ENCODE results near the gene NEO1. TPM values are rescaled to one million over a fixed set of nuclear protein-coding genes. Genes with fewer than 3 reads are reported as not detected.

The NEO1 gene
- polyA plus RNA-seq, 2 of the 4 experiments (the other 2 are of a cell fraction): 29.1 to 30.3 TPM

- no peak overlapping the region for H3K4me2 ChIP-seq
- no peak overlapping the region for H3K27ac ChIP-seq
- ChIA-PET POLR2A (no interaction called here), CTCF (interaction anchor here (1.1 kb wide), 1 partner anchor 314 kb away, joined by 3 read pairs; no protein-coding TSS in a partner anchor)
- H3K4me1 ChIP-seq: no peaks in the 10 kb centered on the region
- no peak for DNase-seq (ENCODE audit: low read depth in 1 of 2, low spot score in 1 of 2)
- no peaks in the 10 kb centered on the region for H3K9me3 ChIP-seq
- no peak for TF ChIP-seq FOSB (CRISPR knock-in tag; IDR thresholded peaks at IDR 0.05)
- no peak for TF ChIP-seq CEBPB (IDR thresholded peaks at IDR 0.05)
- TF ChIP-seq, protein P1, sequence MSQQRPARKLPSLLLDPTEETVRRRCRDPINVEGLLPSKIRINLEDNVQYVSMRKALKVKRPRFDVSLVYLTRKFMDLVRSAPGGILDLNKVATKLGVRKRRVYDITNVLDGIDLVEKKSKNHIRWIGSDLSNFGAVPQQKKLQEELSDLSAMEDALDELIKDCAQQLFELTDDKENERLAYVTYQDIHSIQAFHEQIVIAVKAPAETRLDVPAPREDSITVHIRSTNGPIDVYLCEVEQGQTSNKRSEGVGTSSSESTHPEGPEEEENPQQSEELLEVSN (IDR thresholded peaks at IDR 0.05; ENCODE audit: borderline replicate concordance, low read depth): no peak
- no peak for TF ChIP-seq TFCP2L1 (CRISPR knock-in tag; IDR thresholded peaks at IDR 0.05)
- no peak for TF ChIP-seq ZFP36 (IDR thresholded peaks at IDR 0.05; ENCODE audit: borderline replicate concordance, partially characterized antibody)
- no peak for TF ChIP-seq MAZ (IDR thresholded peaks at IDR 0.05; ENCODE audit: borderline replicate concordance, low read depth, low read length)
- TF ChIP-seq GATA3 (IDR thresholded peaks at IDR 0.05; ENCODE audit: borderline replicate concordance): no peak
- no peak for FAIRE-seq
- no peak for ATAC-seq
- no peak overlapping the region for H3K4me3 ChIP-seq
- WGBS (ENCODE audit: missing lambda C conversion rate): 89% methylated on average over 1 of the region's 1 CpG
Measured at GRCh38 chr15:73110201-73110600, 57.9 kb downstream of the NEO1 start.

- no peak overlapping the region for H3K4me2 ChIP-seq
- no peak for TF ChIP-seq RCOR1 (IDR thresholded peaks at IDR 0.05; ENCODE audit: low read depth, low read length)
- no peak for TF ChIP-seq PHF8 (IDR thresholded peaks at IDR 0.05; ENCODE audit: borderline replicate concordance, low read depth)
- no peak for TF ChIP-seq NPAS2 (CRISPR knock-in tag; IDR thresholded peaks at IDR 0.05; ENCODE audit: borderline replicate concordance)
- TF ChIP-seq, protein P2, sequence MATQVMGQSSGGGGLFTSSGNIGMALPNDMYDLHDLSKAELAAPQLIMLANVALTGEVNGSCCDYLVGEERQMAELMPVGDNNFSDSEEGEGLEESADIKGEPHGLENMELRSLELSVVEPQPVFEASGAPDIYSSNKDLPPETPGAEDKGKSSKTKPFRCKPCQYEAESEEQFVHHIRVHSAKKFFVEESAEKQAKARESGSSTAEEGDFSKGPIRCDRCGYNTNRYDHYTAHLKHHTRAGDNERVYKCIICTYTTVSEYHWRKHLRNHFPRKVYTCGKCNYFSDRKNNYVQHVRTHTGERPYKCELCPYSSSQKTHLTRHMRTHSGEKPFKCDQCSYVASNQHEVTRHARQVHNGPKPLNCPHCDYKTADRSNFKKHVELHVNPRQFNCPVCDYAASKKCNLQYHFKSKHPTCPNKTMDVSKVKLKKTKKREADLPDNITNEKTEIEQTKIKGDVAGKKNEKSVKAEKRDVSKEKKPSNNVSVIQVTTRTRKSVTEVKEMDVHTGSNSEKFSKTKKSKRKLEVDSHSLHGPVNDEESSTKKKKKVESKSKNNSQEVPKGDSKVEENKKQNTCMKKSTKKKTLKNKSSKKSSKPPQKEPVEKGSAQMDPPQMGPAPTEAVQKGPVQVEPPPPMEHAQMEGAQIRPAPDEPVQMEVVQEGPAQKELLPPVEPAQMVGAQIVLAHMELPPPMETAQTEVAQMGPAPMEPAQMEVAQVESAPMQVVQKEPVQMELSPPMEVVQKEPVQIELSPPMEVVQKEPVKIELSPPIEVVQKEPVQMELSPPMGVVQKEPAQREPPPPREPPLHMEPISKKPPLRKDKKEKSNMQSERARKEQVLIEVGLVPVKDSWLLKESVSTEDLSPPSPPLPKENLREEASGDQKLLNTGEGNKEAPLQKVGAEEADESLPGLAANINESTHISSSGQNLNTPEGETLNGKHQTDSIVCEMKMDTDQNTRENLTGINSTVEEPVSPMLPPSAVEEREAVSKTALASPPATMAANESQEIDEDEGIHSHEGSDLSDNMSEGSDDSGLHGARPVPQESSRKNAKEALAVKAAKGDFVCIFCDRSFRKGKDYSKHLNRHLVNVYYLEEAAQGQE (IDR thresholded peaks at IDR 0.05): no peak
- TF ChIP-seq RARB (CRISPR knock-in tag; IDR thresholded peaks at IDR 0.05): no peak
- TF ChIP-seq KDM5A (IDR thresholded peaks at IDR 0.05): no peak
- TF ChIP-seq ESRRA (IDR thresholded peaks at IDR 0.05; ENCODE audit: borderline replicate concordance, low read length): no peak
- no peak for TF ChIP-seq CHD2 (IDR thresholded peaks at IDR 0.05; ENCODE audit: low read length, partially characterized antibody)
- no peak for TF ChIP-seq CBX8 (IDR thresholded peaks at IDR 0.05)
- DNase-seq (ENCODE audit: low read depth in 1 of 2, low spot score in 1 of 2): no peak
- POLR2A ChIA-PET: no interaction called here
- WGBS (ENCODE audit: missing lambda C conversion rate): 85% methylated on average over 7 of the region's 7 CpGs
- FAIRE-seq: no peak
- no peak for ATAC-seq
- H3K27ac ChIP-seq: no peak overlapping the region
- no peaks in the 10 kb centered on the region for H3K4me1 ChIP-seq
- CTCF ChIA-PET: interaction anchor here (0.7 to 2.3 kb wide), 8 partner anchors 12 to 329 kb away, joined by 3 to 10 read pairs (median 4); no protein-coding TSS in a partner anchor
- no peak overlapping the region for H3K4me3 ChIP-seq
- no peaks in the 10 kb centered on the region for H3K9me3 ChIP-seq
Measured at GRCh38 chr15:73114064-73114463, 61.8 kb downstream of the NEO1 start.

GRCh38 chr15:73116164-73116563, 63.9 kb downstream of the NEO1 start:
- ATAC-seq (no peak), DNase-seq (ENCODE audit: low read depth in 1 of 2, low spot score in 1 of 2) (no peak), FAIRE-seq (peak; percentile 23)
- ChIA-PET POLR2A (no interaction called here), CTCF (interaction anchor here (0.6 kb wide), 1 partner anchor 335 kb away, joined by 3 read pairs; no protein-coding TSS in a partner anchor)
- H3K4me3 ChIP-seq: no peak overlapping the region
- no peak overlapping the region for H3K4me2 ChIP-seq
- TF ChIP-seq, protein P3, sequence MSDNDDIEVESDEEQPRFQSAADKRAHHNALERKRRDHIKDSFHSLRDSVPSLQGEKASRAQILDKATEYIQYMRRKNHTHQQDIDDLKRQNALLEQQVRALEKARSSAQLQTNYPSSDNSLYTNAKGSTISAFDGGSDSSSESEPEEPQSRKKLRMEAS (IDR thresholded peaks at IDR 0.05): no peak
- TF ChIP-seq, protein P4, sequence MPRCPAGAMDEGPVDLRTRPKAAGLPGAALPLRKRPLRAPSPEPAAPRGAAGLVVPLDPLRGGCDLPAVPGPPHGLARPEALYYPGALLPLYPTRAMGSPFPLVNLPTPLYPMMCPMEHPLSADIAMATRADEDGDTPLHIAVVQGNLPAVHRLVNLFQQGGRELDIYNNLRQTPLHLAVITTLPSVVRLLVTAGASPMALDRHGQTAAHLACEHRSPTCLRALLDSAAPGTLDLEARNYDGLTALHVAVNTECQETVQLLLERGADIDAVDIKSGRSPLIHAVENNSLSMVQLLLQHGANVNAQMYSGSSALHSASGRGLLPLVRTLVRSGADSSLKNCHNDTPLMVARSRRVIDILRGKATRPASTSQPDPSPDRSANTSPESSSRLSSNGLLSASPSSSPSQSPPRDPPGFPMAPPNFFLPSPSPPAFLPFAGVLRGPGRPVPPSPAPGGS (IDR thresholded peaks at IDR 0.05): no peak
- TF ChIP-seq NPAS2 (CRISPR knock-in tag; IDR thresholded peaks at IDR 0.05; ENCODE audit: borderline replicate concordance): no peak
- TF ChIP-seq, protein P2 (IDR thresholded peaks at IDR 0.05): no peak
- no peak for TF ChIP-seq EHF (CRISPR knock-in tag; IDR thresholded peaks at IDR 0.05)
- TF ChIP-seq FOSL2 (IDR thresholded peaks at IDR 0.05): no peak
- TF ChIP-seq FOSL2 (CRISPR knock-in tag; IDR thresholded peaks at IDR 0.05): no peak
- TF ChIP-seq EHMT2 (IDR thresholded peaks at IDR 0.05; ENCODE audit: low read depth): no peak
- TF ChIP-seq RARB (CRISPR knock-in tag; IDR thresholded peaks at IDR 0.05): no peak
- TF ChIP-seq RCOR1 (IDR thresholded peaks at IDR 0.05; ENCODE audit: low read depth, low read length): no peak
- no peak for TF ChIP-seq EP300 (IDR thresholded peaks at IDR 0.05)
- no peak for TF ChIP-seq GATA3 (IDR thresholded peaks at IDR 0.05; ENCODE audit: borderline replicate concordance)
- no peak overlapping the region for H3K27ac ChIP-seq
- WGBS (ENCODE audit: missing lambda C conversion rate): 92% methylated on average over 2 of the region's 2 CpGs
- no peaks in the 10 kb centered on the region for H3K4me1 ChIP-seq
- no peaks in the 10 kb centered on the region for H3K9me3 ChIP-seq
